ENCODE data around the gene SLCO2A1.

DNA sequence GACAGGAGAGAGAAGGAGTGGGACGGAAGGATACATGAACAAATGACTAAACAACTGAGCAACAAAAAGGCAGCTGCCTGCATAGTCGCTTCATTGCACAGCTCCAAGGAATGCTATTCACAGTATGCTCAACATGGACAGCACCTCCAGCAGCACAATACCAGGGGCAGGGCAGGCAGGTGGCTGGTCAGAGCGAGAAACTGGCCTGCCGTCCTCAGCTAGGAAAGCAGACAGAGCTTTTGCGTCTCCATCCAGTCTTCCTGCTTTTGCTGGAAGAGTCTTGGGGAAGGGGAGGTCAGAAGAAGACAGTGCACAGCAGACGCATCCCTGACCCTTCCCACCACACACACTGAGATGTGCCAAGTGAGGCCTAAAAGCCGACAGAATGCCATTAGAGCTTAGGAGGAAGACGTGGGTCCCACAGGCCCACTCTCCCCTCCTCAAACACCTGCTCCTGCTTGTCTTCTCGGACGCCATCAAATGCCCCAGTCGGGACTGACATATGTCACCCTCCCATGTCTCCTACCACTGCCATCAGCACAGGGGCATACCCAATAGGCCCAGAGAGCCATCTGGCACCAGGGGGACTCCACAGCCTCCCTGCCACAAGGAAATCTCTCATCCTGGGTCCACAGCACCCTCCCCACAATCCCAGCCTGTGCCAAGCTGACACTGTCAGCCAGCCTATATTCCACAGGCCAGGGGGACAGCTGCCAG, 137.9 kb downstream of the SLCO2A1 start:
- no peak for TF ChIP-seq POLR2A (IDR thresholded peaks at IDR 0.05)
- TF ChIP-seq, protein P1, sequence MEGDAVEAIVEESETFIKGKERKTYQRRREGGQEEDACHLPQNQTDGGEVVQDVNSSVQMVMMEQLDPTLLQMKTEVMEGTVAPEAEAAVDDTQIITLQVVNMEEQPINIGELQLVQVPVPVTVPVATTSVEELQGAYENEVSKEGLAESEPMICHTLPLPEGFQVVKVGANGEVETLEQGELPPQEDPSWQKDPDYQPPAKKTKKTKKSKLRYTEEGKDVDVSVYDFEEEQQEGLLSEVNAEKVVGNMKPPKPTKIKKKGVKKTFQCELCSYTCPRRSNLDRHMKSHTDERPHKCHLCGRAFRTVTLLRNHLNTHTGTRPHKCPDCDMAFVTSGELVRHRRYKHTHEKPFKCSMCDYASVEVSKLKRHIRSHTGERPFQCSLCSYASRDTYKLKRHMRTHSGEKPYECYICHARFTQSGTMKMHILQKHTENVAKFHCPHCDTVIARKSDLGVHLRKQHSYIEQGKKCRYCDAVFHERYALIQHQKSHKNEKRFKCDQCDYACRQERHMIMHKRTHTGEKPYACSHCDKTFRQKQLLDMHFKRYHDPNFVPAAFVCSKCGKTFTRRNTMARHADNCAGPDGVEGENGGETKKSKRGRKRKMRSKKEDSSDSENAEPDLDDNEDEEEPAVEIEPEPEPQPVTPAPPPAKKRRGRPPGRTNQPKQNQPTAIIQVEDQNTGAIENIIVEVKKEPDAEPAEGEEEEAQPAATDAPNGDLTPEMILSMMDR (IDR thresholded peaks at IDR 0.05 in 4 of 5, conservative IDR thresholded peaks at IDR 0.05 in 1 of 5): no peak
